GM21390 (cell line): ENCODE results near the gene COX4I1.
"Not testable (repeated sequence)": the region's sequence is repeated elsewhere in the genome, so short reads cannot be mapped to it uniquely, and the experiment has no call there.

Source experiments
- ATAC-seq: cut with Tn5 transposase; IDR thresholded peaks from one replicate; pipeline ENCODE4 v1.9.1; 2021; ENCODE audit not compliant: unreplicated experiment

COX4I1 gene

DNA sequence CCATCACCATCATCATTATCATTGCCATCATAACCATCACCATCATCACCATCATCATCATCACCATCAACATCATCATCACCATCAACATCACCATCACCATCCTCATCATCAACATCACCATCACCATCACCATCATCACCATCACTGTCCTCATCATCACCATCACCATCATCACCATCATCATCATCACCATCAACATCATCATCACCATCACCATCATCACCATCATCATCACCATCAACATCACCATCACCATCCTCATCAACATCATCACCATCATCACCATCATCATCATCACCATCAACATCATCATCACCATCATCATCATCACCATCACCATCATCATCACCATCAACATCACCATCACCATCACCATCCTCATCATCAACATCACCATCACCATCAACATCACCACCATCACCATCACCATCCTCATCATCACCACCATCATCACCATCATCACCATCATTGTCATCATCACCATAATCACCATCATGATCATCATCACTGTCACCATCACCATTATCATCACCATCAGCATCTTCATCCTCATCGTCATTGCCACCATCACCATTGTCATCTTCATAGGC is 23.9 kb downstream of the COX4I1 start:
- ATAC-seq, result no peak

DNA sequence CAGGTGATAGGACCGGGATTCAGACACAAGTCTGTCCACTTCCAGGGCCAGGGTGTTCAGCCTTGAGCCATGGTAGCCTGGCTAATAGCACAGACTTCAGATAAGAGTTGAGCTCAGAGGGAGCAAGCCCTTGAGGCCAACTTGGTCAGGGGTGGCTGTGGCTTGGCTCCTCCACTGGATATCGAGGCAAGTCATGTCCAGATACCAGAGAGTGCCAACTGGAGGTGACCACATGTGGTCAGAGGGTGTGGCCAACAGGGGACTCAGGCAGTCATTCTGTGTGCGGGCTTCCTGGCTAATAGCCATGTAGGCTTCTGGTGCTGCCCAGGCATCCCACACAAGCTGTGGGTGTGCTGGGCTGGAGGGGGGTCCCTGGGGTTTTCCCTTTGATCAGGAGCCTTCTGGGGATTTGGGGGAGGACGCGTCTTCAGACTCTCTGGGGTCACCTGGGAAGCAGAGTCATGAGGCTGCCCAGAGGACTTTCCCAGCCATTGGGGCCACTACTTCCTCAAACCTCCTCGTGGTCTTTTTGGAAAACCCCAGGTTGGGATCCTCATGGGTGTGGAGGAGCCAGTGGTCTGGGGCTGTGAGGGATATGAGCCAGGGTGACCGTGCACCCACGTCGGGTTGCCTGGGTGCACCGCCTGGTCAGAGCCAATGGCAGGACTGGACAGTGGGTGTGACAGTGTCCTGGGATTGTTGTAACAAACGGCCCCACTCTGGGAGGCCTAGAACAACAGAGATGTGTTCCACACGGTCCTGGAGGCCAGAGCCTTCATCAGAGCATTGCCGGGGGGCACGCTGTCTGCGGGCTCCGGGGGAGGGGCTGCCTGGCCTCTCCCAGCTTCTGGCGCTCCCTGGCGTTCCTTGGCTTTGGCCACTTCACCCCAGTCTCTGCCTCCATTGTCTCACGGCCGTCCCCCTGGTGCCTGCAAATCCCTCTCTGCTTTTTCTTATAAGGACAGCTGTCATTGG is 25.0 kb downstream of the COX4I1 start:
- no peak for ATAC-seq

DNA sequence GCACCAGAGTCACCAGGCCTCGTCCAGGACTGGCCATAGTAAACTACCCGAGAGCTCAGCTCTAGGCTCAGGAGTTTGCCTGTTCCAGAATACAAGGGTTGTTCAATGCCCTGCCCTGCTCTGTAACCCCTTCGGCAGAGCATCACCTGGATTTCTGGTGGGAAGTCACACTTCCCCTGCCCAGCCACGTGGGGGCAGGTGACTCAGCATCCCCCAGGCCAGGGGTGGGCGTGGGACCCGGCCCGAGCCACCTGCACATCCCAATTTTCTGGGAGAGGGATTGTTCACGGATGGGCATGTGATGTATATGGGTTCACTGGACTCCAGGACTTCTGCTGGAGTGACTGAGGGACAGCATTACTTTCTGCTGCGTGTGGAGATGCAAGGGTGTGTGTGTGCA is 25.8 kb downstream of the COX4I1 start:
- ATAC-seq, result no peak

DNA sequence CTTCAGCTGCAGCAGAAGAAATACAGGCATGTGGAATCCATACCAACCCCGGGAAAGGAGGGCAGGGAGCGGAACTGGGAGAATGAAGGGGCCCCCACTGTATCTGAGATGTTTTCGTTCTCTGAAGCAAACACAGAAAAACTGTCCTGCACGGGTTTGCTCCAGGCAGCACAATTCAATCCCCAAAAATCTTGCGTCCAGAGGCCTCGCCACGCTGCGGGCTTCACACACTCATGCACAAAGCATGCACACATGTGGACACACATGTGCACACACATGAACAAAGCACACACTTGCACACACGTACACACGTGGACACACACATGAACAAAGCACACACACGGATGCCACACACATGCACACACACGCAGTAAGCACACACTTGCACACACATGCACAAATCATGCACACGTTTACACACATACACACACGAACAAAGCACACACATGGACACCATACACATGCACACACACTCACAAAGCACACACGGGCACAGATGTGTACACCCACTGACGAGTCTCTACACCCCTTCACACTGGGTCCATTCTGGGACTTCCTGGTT is 27.3 kb downstream of the COX4I1 start:
- ATAC-seq, result no peak

- ATAC-seq, result no peak
Observed at GRCh38 chr16:85828166-85828565, 28.7 kb downstream of the COX4I1 start.

DNA sequence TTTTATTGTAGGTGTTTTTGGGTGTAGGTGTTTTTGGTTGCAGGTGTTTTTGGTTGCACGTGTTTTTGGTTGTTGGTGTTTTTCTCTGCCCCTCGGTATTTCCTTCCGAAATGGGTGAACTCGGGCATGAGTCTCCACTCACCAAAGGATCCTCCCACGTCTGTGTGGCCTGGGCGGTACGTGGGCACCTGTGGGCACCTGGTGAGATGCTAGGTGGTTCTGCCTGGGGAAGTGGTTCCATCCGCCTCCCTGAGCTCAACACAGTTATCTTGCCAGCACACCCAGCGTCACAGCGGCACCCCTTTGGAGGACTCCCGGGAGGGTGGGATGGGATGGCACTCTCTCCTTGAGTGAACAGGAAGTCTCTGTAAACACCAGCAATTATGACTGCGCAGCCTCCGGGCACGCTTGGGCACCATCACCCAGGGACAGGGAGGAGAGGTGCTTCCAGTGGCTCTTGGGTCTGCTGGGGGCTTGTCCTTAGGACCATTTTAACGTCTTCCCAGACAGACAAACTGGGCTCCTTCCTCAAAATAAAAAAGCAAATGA is 29.8 kb downstream of the COX4I1 start:
- no peak for ATAC-seq

DNA sequence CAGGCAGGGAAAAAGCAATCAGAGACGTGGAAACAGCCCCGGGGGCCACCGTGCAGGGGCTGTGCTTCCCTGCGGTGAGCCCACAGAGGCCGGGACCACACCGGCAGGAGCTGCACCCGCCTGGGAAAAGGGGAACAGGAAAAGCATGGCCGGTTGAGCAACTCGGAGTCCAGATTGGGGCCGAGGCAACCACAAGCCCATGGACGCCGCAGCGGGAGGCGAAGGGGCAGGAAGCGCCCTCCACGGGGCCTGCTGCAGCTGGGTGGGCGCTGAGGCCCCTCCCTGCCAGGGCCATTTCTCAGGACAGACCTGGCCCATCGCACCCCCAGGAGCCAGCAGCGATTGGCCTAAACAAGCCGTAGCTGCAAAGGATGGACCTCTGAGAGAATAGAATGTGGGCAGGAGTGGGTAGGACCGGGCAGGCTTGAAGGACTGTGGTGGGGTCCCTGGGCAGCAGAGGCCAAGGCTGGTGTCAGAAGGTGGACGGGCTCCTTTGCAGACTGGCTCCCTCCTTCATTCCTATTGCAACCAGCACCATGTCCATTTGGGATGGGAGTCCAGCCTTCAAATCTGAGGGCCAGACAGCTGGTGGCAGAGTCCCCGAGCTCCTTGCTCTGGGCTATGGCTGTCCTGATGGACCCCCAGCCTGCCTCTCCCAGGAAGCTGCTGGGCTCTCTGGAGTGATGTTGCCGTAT is 30.4 kb downstream of the COX4I1 start:
- ATAC-seq, result no peak

- no peak for ATAC-seq
Observed at GRCh38 chr16:85830821-85831220, 31.3 kb downstream of the COX4I1 start.

DNA sequence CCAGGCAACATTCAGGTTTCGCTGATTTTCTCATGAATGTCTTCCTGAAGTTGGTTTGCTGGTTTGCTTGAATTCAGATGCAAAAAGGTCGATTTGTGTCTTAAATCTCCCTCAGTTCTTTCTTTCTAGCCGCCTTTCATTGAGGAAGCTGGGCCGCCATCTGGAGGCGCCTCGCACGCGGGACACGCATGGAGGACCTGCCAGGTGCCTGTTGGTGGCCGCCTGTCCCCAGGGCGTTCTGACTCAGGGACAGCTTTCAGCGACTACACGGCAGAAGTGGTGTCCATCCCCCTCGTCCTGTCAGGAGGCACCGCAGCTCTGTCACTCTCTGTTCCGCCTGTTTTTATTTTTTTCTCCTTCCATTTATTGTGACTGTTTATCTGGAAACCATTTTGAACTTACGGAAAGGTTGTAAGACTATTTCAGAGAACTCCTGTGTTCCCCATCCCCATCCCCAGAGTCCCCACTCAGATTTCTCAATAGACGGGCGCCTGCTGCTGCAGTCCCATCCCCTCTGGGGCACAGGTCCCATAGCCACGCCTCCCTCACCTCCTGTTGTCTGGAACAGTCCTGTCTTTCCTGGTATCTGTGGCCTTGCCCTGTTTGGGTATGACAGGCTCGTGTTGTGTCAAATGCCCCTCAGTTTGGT is 33.2 kb downstream of the COX4I1 start:
- ATAC-seq, result no peak

DNA sequence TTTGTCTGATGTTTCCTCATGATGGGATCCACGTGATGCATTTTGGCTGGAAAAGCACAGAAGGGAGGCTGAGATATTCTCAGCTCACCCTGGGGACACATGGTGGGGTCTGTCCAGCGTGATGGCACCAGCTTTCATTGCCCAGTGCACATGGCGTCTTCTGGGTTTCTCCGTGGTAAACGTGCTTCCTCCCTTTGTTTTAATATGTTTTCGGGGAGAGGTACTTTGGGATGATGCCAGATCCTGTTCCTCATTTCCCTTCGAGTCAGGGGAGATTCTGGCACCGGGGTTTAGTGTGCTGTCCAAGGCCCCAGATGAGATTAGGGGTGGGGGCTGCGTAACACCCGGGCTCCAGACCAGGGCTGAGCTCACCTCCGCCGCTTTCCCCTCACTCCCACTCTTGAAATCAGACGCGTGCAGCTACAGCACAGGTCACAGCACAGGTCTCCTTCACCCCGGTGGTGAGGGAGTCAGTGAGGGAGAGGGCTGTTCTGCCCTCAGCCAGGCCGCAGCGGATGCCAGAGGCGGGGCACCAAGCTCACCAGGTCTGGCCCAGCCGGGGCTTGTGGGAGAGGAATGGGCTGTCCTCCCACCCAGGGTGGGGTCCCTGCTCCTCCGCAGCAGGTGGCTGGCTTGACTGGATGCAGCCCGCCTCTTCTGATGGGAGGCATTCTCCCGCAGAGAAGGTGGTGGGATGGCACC is 33.9 kb downstream of the COX4I1 start:
- ATAC-seq, result no peak

- ATAC-seq, result no peak
Observed at GRCh38 chr16:85834741-85835140, 35.2 kb downstream of the COX4I1 start.

DNA sequence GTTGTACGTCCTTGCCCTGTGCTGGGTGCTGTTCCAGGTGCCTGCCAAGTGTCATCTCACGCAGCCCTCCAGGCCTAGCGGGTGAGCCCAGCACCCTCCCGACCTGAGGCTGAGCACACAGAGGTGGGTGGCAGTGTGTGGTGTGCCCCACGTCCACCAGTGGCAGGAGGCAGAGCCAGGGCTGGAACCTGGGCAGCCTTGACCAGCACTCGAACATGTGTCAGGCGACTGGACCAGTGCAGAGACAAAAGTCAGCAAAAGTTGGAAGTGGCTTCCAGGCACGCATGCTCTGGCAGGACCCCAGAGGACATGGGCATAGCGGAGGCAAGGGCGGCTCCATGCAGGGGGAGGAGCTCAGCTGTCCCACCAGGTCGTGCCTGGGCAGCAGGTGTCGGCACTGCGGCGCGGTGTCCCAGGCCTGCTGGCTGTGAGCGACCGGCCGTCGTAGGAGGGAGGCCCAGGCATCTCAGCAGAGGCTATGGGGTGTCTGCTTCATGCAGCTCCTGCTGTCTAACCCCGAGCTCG is 35.8 kb downstream of the COX4I1 start:
- no peak for ATAC-seq

GRCh38 chr16:85835956-85836705 is 36.6 kb downstream of the COX4I1 start:
- ATAC-seq, result no peak

DNA sequence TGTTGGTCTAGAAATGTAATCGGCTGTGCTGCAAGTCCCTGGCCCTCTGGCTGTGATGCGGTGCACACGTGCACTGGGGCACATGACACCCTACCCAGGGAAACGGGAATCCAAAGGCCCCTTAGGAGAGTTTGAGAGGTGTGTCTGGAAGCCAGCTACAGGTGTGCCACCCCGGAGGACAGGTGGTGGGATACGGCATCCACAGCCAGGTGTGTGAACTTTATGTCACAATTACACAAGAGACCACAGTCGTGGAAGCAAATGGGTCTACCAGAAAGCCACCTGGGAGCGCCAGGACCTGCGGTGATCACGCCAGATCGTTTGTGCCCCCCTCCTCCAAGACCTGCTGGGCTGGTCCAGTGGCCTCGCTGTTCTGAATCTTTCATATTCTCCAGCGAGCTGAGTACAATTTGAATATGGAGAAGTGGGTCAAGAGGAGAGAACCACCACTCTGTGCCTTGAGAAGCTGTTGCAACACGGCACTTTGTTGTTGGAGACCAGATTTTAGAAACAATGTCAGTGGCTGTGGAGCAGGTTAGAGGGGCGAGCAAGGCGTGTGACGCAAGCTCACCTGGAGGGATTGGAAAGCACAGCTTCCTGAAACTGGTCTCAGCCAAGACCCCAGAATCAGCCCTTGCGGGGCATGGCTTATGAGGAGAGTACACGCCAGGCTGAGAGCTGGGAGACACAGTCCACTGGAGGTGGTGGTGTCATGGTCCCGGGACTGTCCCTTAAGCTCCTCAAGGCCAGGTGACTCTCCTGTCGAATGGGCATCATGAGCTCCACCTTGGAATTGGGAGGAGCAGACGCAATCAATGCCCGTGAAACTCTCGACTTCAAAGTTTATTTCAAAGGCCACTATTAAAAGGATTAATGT is 37.4 kb downstream of the COX4I1 start:
- ATAC-seq, result no peak

DNA sequence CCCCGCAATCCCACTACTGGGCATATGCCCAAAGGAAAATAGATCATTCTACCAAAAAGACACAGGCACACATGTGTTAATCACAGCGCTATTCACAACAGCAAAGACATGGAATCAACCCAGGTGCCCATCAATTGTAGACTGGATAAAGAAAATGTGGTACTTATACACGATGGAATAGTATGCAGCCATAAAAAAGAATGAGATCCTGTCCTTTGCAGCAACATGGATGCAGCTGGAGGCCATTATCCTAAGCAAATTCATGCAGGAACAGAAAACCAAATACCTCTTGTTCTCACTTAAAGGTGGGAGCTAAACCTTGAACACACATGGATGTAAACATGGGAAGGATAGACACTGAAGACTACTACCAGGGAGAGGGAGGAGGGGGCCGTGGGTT is 38.2 kb downstream of the COX4I1 start:
- ATAC-seq, result not testable (repeated sequence)

- no peak for ATAC-seq
Observed at GRCh38 chr16:85838381-85838780, 38.9 kb downstream of the COX4I1 start.

- ATAC-seq, result no peak
Observed at GRCh38 chr16:85838876-85839585, 39.5 kb downstream of the COX4I1 start.
